T-helper 2 cell (primary cell): ENCODE results near the gene CEBPE.

Source experiments
- DNase-seq, 5 experiments: peaks; one replicate each; pipeline versions ENCODE4 v3.0.0 to v3.0.0-alpha.2; 2012 to 2022

Gene CEBPE

DNA sequence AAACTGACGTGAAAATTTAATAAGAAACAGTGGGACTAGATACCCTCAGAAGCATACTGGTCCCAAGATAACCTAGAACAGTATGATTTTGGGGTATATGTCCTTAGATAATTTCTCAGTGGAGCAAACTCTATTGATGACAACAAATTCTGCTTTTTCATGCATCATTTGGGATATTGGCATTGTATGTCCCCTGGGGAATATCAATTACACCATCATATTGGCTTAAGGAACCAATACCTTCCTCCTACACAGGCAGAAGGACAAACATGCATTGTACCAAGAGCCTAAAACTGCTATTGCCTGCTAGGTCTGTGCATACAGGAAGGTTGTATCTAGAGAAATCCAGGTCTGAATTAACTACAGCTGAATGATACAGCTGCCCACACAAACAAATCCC is 44.1 kb downstream of the CEBPE start:
- DNase-seq = no peak

DNA sequence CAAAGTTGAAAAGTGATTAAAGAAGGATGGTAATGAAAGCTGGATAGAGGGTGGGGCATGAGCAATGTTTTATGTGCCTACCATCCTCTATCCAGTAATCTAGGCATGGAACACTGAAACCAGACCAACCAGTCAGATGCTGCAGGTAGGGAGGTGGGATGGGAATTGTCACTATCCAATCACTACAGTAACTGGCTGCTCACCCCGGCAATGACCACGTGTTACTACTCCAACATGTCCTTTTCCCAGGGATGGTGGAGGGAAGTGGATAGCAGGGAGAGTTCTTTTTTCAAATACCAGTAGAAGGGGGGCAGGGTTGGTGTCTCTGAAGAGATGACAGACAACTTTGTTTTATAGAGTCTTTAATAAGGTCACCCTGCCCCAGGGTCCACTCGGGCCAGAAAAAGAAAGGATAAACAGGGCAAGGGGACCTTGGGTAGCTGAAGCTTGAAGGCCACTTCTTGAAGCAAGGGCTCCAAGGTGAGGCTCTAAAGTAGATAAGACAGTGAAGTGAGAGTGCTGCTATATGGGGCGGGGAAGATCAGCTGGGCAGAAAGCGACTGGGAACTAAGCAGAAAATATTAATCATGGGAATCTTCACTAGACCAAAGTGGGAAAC is 47.0 kb downstream of the CEBPE start:
- no peak for DNase-seq

DNA sequence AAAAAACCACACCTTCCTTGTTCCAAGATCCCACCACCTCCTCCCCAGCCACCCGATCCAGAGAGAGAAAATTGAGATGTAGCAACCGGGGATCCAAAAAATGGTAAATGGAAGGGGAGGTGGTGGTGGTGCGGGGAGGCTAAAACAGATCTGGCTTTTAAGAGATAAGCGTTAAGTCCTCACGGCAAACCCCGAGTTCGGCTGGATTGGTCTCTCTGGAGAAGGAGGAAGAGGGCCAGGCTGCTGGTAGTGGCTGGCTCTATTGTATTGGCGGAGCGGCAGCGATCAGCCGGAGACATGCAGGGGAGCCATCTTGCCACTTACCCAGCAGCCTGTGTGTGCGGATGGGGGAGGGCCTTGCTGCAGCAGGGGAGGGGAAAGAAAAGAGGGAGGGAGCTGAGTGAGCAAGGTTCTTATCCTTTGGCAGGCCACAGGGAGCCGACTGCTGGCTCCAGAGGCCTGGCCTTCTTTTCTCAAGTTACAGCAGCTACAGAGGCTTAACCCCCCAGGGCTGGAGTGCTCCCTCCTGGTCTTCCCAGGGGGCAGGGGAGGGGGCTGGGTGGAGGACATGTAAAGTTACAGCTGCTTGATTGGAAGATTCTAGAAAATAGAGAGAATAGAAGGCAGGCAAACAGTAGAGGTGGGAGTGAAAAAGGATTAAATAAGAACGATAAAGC is 47.7 kb downstream of the CEBPE start:
- DNase-seq = peak; percentile 52 to 89 (median 70)

DNA sequence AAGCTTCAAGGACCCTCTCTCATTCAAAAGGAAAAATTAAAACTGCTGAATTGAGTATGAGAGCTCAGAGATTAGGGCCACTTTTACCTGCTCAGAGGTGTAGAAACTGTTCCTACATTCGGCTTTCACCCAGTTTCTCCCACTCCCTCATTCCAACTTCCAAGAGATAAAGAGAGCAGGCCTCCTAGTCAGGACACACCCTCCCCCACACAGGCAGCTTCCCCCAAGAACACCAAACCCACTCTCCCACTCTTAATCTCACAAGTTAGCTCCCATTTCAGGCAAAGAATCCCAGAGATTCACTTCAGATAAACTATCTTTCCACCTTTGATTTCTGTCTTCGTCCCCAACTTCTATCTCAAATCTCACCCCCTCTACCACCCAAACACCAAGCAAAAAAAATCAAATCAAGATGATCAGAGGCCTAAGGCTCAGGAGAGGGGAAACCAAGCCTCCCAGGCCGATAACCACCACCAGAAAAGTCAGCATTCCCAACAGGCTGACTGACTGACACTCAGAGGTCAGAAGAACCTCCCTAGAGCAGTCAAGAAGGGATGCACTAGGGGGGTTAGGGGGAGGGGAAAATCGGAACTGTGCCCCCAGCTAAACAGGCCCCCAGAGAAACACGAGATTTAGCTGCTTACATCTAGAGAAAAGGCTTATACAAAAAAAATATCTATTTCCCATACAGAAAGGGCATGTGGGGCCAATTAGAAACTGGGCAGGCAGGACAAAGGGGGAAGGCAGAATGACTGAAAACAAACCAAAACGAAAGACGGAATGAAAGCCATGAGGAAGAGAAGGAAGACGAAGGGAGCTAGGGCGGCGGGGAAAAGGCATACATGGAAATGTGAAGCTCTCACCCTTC is 48.6 kb downstream of the CEBPE start:
- DNase-seq = no peak

DNA sequence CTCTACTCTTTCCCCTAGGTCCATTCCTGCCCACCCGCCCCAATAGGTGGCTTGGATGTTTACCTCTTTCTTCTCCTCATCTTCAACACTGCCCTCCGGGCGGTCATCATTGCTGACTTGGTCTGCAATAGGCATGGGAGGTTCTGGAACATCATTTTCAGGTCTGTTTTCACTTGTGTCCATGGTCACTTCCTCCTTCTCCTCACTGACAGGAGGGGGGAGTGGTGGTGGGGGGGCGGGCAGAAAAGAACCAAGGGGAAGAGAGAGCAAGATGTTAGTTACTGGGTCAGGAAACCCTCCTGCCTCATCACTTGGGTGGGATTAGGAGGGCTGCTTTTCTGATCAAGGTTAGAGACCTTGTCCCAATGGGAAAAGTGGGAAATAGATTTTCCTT is 49.6 kb downstream of the CEBPE start:
- DNase-seq = no peak

DNA sequence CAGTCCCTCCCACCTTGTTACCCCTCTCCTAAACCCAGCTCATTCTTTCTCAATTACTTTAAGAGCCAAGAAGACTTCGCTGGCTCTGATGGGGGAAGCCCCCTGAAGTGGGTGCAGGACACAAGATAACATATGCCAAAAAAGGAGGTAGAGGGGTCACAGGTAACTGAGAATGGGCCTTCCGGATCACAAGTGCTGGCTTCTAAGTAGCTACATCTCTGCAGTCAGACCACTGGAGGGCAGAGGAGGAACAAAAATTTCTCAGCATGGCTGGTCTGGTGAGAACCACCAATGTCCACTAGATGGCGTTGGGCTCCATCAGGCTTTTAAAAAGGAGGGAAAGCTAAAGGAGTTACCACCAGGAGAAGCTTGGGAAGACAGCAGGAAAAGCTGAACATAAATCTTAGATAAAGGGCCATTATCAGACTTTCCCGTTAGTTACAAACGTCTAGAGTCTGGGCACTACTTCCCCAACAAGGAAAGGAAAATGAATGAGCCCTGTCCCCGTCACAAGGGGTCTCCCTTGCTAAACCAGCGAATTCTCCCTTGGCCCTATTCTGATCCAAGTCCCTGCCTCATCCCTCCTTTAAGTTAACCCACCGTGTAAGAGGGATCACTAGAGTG is 50.2 kb downstream of the CEBPE start:
- DNase-seq = peak in 4 of 5 experiments; percentile 48 to 82 (median 61)

DNA sequence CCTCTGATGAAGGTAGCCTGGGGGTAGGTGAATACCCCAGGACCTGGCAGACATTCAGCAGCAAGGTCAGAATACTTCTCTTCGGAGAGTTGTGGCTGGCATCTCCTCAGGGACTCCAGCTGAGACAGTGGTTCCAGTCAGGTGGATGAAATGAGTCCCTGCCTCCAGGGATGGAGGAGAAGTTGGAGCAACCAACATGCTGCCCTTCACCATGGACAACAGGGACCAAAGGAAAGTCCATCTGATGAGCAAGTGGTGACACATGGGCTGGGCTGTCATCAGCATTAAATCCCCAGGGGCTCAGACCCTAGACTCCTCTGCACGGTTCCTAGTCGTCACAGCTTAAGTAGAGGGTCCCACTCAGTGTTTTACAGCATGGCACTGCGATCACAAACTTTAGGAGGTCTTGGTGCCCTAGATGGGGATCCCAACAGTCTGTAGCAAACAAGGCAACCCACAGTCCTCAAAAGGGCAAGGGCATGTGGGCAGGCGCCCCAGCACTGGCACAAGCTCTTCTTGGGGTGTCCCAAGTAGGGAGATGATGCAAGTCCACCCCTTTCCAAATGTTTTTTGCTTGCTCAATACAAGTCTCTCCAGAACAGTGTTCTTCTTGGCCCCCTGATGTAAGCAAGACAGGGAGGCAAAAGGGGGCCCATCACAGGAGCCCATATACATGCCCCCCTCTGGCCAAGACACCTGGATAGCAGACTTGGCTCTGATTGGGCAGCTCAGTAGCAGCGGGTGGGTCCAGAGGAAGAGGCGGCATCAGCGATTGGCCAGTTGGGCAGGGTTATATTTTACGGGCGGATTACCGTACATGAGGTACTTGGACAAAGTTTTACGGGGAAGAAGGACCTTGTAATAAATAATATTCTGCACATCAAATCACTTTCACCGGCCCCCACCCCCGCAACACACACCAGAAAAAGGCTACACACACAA is 50.9 kb downstream of the CEBPE start:
- DNase-seq = no peak
